Measurements from ENCODE around the gene SRRM5. TPM values are rescaled to one million over a fixed set of nuclear protein-coding genes. Genes with fewer than 3 reads are reported as not detected.

SRRM5 gene
- total RNA-seq, 2 experiments from 2014 or later: 0.41 to 0.54 TPM

DNA sequence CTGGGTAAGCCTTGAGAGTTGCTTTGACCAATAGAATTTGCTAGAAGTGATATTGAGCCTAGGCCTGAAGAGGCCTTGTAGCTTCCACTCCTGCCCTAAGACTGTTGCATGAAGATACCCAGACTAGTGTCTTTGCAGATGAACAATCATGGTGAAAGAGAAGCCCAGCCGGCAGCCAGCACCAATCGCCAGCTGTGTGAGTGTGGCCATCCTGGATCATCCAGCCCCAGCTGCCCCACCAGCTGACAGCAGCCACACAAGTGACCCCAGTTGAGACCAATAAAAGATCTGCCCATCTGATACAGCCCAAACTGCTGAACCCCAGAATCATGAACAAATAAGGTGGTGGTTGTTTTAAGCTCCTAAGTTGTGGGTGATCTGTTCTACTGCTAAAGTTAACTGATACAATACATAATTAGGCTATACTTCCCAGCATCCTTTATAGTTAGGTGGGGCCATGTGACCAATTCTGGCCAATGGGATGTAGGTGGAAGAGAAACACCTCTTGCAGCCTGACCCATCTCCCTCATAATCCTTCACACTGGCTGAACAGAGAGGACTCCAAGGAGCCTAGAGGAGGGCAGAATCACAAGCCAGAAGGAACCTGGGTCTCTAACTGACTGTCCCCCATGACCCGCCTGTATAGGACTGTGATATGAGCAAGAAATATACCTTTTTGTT, 16.9 kb downstream of the SRRM5 start:
- Mint-ChIP-seq H3K4me1 (ENCODE audit: low read depth) (peaks cover 13% of the 10 kb centered on the region), H3K36me3 (ENCODE audit: low read depth) (no peaks in the 10 kb centered on the region), H3K27me3 (peaks cover 7% of the 10 kb centered on the region), H3K4me3 (no peak overlapping the region), H3K9me3 (no peaks in the 10 kb centered on the region), H3K27ac (no peak overlapping the region)
- intact Hi-C loops (cut with micrococcal nuclease): no loop called here
- POLR2A ChIA-PET: interaction anchor here (1.0 to 1.1 kb wide), 2 partner anchors 9 to 33 kb away, joined by 3 read pairs; partner anchors contain the start of gene IRGQ
- ATAC-seq: no peak
- CTCF ChIA-PET: no interaction called here
- TF ChIP-seq, protein P1, sequence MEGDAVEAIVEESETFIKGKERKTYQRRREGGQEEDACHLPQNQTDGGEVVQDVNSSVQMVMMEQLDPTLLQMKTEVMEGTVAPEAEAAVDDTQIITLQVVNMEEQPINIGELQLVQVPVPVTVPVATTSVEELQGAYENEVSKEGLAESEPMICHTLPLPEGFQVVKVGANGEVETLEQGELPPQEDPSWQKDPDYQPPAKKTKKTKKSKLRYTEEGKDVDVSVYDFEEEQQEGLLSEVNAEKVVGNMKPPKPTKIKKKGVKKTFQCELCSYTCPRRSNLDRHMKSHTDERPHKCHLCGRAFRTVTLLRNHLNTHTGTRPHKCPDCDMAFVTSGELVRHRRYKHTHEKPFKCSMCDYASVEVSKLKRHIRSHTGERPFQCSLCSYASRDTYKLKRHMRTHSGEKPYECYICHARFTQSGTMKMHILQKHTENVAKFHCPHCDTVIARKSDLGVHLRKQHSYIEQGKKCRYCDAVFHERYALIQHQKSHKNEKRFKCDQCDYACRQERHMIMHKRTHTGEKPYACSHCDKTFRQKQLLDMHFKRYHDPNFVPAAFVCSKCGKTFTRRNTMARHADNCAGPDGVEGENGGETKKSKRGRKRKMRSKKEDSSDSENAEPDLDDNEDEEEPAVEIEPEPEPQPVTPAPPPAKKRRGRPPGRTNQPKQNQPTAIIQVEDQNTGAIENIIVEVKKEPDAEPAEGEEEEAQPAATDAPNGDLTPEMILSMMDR (IDR thresholded peaks at IDR 0.05): no peak
- no peak for DNase-seq

DNA sequence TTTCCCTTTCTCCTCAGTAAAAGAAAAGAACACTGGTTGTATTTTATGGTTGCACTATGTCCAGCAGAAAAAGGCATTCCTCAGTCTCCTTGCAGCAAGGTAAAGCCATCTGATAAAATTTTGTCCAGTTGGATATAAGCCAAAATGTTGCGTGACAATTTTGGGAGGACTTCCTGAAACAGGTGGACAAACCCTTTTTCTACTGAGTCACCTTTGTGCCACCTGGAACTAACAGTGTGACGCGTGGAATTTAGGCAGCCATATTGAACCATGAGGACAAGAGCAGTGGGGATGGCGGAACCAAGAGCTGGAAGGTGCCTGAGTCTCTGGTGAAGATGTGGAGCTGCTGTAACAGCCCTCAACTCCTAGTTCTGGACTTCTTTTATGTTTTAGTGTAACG, 19.6 kb downstream of the SRRM5 start:
- Mint-ChIP-seq H3K27ac (no peak overlapping the region), H3K36me3 (ENCODE audit: low read depth) (no peaks in the 10 kb centered on the region), H3K27me3 (peaks cover 8% of the 10 kb centered on the region), H3K4me3 (no peak overlapping the region), H3K4me1 (ENCODE audit: low read depth) (no peaks in the 10 kb centered on the region), H3K9me3 (no peaks in the 10 kb centered on the region)
- ATAC-seq (no peak), DNase-seq (no peak)
- ChIA-PET CTCF (no interaction called here), POLR2A (no interaction called here)
- intact Hi-C loops (cut with micrococcal nuclease): no loop called here
- TF ChIP-seq, protein P1 (IDR thresholded peaks at IDR 0.05): no peak

DNA sequence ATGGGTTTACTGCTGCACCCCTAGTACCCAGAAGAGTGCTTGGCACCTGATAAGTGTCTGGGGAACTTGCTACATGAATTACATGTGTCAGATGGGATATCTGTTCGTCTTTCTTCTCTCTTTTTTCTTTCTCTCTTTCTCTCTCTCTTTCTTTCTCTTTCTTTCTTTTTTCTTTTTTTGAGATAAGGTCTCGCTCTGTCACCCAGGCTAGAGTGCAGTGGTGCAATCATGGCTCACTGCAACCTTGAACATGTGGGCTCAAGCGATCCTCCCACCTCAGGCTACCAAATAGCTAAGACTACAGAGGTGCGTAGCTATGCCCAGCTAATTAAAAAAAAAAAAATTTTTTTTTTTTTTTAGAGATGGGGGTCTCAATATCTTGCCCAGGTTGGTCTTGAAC, 21.6 kb downstream of the SRRM5 start:
- Mint-ChIP-seq H3K9me3 (no peaks in the 10 kb centered on the region), H3K27ac (no peak overlapping the region), H3K4me1 (ENCODE audit: low read depth) (no peaks in the 10 kb centered on the region), H3K4me3 (no peak overlapping the region), H3K27me3 (peaks cover 13% of the 10 kb centered on the region), H3K36me3 (ENCODE audit: low read depth) (no peaks in the 10 kb centered on the region)
- ChIA-PET POLR2A (no interaction called here), CTCF (no interaction called here)
- TF ChIP-seq, protein P1 (IDR thresholded peaks at IDR 0.05): no peak
- intact Hi-C loops (cut with micrococcal nuclease): no loop called here
- DNase-seq (no peak), ATAC-seq (no peak)

DNA sequence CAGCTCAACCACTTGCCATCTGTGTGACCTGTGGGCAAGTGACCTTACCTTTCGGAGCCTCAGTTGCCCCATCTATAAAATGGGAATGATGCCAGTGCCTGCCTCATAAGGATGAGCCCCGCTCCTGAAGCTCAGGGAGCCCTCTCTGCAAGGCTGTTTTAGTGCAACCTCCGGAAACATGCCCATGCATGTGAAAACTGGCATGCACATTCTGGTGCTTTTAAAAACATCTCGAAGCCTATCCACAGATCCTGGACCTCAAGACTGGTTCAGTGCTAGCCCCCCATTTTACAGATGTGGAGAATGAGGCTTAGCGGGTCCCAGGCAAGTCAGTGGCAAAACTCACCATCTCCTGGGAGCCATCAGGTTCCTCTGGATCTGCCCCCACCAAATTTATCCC, 22.2 kb downstream of the SRRM5 start:
- ATAC-seq (no peak), DNase-seq (no peak)
- intact Hi-C loops (cut with micrococcal nuclease): no loop called here
- Mint-ChIP-seq H3K27me3 (peaks cover 19% of the 10 kb centered on the region), H3K4me1 (ENCODE audit: low read depth) (peaks cover 4% of the 10 kb centered on the region), H3K4me3 (no peak overlapping the region), H3K27ac (no peak overlapping the region), H3K36me3 (ENCODE audit: low read depth) (no peaks in the 10 kb centered on the region), H3K9me3 (no peaks in the 10 kb centered on the region)
- CTCF ChIA-PET: interaction anchor here (1.5 kb wide), 1 partner anchor 79 kb away, joined by 3 read pairs; no protein-coding TSS in a partner anchor
- POLR2A ChIA-PET: no interaction called here
- TF ChIP-seq, protein P1 (IDR thresholded peaks at IDR 0.05): no peak

DNA sequence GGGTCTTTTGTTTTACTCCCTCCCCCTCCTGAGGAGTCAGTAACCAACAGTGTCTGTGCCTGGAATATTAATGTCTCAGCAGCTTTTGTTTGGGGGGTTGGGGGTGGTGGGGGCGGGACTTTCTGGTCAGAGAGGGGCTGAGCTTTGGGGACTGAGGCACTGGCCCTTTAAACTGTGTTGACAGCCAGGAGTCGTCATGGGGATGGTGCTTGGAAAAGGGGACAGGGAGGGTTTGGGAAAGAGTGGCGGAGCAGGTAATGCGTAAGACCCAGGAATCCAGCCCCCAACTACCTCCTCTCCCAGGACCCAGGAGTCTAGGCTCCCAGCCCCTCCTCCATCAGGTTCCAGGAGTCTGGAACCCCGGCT, 22.6 kb downstream of the SRRM5 start:
- H3K4me1 Mint-ChIP-seq (ENCODE audit: low read depth): peaks cover 5% of the 10 kb centered on the region
- H3K4me3 Mint-ChIP-seq: no peak overlapping the region
- no peak for DNase-seq
- CTCF ChIA-PET: interaction anchor here (1.5 kb wide), 1 partner anchor 80 kb away, joined by 3 read pairs; no protein-coding TSS in a partner anchor
- intact Hi-C loops (cut with micrococcal nuclease): no loop called here
- TF ChIP-seq, protein P1 (IDR thresholded peaks at IDR 0.05): no peak
- H3K27ac Mint-ChIP-seq: no peak overlapping the region
- H3K27me3 Mint-ChIP-seq: peaks cover 21% of the 10 kb centered on the region
- no peaks in the 10 kb centered on the region for H3K9me3 Mint-ChIP-seq
- H3K36me3 Mint-ChIP-seq (ENCODE audit: low read depth): no peaks in the 10 kb centered on the region
- POLR2A ChIA-PET: no interaction called here
- no peak for ATAC-seq

Measured in activated CD8-positive, alpha-beta T cell treated with anti-CD3 and anti-CD28 coated beads for 36 hours (primary cell).